GM19328 (cell line): ENCODE results near the gene ANO4.
"Not testable (repeated sequence)": the region's sequence is repeated elsewhere in the genome, so short reads cannot be mapped to it uniquely, and the experiment has no call there.

Experiments used
- ATAC-seq: cut with Tn5 transposase; IDR thresholded peaks from one replicate; pipeline ENCODE4 v1.9.1; 2021; ENCODE audit warnings: mild to moderate bottlenecking, moderate library complexity; ENCODE audit not compliant: unreplicated experiment

ANO4 gene

DNA sequence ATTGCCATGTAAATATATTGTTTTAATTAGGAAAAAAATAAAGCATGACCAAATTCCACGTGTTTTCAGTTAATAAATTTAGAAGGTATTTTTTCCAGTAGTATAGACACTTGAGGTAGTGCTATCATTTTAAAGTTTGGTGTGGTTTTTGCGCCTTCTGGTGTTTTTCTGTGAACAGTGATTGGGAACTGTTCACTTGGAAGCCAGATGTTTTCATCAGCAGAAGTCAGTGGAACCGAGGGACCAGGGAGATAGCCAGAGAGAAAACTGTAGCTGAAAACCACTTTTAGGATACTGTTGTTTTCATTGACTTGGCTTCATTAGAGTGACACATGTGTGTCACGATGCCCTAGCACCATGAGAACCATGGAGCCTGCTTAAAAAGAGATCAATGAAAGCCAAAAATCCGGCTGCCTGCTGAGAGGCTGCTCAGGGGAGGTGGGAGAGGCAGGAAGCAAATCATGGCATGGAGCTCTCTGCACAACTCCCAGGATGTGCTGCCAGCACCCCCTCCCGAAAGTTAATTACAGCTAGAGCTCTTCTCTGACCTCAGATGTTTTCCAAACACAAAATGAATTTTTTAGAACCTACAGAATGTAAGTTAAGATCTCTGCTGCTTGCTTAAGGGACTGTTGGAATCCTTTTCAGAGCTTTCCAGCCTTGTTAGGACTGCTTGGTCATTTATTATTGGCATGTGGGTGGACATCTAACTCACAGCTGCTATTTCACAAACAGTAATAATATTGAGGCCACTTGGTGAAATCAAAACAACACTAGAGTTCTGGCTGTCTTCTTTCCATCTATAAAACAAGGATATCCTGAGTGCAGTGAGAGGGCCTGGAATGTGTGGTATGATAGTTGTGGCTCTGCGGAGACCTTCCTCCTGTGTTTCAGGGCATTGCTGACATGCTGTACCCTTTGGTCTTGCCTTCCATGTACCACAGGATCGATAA lies 192.3 kb downstream of the ANO4 start:
- ATAC-seq: no peak

- peak; percentile 91 for ATAC-seq
These were observed 193.3 kb downstream of the ANO4 start for GRCh38 chr12:100987552-100988521.

GRCh38 chr12:100989509-100989908 lies 194.9 kb downstream of the ANO4 start:
- ATAC-seq: not testable (repeated sequence)

GRCh38 chr12:100991102-100991501 lies 196.5 kb downstream of the ANO4 start:
- no peak for ATAC-seq

DNA sequence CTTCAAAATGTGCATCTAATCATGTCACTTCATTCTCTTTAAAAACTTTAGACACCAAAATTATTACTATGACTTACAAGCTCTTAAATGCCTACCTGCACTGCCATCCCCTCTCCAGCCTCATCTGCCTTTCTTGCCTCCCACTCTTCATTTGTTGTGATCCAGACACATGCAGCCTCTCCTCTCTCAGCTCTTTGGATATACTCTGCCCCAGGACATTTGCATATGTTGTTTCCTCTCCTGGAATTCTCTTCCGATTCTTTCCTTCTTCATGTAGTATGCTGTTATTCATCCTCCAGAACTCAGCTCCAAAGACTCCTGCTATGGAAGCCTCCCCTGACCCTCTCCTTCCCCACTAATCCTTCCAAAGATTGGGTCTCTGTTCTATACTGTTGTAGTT lies 197.6 kb downstream of the ANO4 start:
- no peak for ATAC-seq

DNA sequence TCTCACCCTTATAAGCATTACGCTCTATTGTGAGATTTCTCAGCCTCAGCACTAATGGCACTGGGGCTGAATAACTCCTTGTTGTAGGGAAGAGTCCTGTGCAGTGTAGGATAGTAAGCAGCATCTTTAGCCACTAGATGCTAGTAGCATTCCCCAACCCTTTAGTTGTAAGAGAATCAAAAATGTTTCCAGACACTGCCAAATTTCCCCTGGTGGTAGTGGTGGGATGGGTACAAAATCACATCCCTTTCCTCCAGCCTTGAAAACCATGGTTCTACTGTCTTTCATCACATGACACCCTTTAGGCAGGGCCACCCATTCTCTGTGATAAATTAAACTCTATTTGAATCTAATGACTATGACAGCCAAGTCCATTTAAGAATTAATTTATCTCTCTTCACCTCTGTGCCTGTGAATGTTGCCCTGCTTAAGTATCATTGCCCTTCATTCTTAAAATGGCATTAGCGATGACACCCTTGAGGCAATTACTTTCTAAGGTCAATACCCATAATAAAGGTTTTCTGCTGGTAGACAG lies 199.4 kb downstream of the ANO4 start:
- ATAC-seq: no peak

GRCh38 chr12:100995201-100995600 lies 200.6 kb downstream of the ANO4 start:
- ATAC-seq: peak; percentile 68

GRCh38 chr12:100995771-100996170 lies 201.2 kb downstream of the ANO4 start:
- ATAC-seq: peak; percentile 65

DNA sequence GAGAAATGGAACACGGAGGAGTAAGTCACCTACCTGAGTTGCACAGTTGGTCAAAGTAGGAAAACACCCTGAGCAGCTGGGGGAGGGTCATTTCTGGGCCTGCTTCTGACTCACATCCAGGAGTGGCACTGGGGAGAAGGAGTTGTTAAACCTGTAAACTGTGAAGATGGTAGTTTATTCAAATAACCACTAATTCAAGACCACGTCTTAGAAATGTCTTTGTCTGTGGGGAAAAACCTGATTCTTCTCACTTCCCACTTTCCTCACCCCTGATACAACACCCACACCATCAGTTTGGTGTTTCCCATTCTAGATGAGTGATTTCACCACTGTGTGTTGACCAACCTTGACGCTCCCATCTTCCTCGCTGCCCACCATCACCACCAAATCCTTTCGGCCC lies 207.1 kb downstream of the ANO4 start:
- ATAC-seq: peak; percentile 69

DNA sequence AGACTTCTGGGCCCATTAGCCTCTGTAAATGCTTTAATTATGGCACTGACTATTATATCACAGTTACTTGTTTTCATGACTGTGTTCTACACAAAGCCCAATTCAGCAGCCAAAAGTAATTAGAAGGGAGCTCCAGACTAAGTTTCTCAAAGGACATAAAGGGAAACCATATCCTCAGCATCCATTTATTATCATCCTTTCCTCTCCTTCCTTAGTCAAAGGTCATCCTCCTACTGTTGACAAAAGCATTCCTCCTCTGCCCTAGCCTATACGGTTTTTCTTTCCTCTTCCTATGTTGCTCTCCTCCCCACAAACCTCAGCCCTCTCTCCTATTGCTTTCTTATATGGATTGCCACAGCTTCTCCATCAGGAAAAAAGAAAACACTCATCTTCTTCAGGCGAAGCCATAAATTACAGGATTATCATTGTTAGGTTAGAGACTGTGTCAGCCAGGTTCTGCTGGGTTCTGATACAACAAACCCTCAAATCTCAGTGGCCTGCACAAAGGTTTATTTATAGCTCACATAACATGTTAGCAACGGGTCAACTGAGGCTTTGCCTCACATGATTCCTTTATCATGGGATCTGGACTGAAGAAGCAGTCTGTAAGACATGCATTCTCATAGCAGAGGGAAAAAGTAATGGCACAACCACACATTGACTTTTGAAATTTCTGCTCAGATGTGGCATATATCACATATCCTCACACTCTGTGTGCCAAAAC lies 208.3 kb downstream of the ANO4 start:
- no peak for ATAC-seq

- ATAC-seq: no peak
These were observed 210.3 kb downstream of the ANO4 start for GRCh38 chr12:101004898-101005297.

GRCh38 chr12:101009274-101009673 lies 214.7 kb downstream of the ANO4 start:
- ATAC-seq: no peak

GRCh38 chr12:101010896-101011295 lies 216.3 kb downstream of the ANO4 start:
- ATAC-seq: no peak

DNA sequence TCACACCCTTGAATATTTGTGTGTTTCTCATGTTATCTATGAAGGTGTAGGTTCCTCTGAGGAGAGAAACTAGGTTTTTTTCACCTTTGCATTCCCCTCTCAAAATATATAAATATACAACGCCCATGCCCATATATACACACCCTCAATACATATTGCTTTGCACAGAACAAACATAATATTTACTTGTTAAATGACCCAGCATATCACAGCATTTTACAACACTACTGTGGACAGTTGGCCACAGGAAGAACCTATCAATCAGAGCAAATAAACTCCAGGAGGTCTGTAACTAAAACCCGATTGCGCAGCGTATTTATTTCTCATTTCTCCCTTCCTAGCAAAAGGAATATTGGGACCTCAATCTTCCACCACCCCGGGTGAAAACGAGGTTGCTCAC lies 219.4 kb downstream of the ANO4 start:
- no peak for ATAC-seq

DNA sequence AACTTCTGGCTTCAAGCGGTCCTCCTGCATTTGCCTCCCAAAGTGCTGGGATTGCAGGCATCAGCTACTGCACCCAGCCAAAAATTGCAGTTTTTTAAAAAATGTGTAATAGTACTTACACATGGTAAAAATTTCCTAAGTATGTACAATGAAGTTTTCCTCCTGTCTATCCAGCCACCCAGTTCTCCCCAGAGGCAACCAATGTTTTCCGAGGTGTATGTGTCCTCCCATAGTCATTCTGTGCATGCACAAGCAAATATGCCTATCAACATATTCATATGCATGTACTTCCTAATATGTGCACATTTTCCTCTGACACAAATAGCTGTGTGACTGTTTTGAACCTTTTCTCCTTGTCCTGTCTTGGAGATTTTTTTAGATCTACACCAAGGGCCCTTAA lies 220.5 kb downstream of the ANO4 start:
- ATAC-seq: no peak

GRCh38 chr12:101018540-101018939 lies 224.0 kb downstream of the ANO4 start:
- no peak for ATAC-seq

DNA sequence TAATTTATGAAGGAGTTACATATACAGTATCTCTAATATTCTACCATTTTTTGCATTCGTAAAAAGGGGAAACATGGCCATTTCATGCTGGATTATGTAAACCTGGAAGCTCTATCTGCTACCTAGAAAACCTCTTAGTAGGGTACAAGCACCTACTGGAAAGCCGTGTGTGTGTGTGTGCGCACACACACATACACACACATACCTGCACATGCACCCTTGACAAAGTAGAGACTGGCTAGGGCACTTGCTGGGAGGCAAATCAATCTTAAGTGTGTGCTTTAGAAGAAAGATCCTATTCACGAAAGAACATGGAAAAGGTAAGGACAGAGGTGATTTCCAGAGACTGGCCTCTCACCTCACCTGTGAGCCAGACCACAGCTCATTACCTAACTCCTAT lies 224.6 kb downstream of the ANO4 start:
- ATAC-seq: no peak

- no peak for ATAC-seq
These were observed 225.1 kb downstream of the ANO4 start for GRCh38 chr12:101019667-101020066.

DNA sequence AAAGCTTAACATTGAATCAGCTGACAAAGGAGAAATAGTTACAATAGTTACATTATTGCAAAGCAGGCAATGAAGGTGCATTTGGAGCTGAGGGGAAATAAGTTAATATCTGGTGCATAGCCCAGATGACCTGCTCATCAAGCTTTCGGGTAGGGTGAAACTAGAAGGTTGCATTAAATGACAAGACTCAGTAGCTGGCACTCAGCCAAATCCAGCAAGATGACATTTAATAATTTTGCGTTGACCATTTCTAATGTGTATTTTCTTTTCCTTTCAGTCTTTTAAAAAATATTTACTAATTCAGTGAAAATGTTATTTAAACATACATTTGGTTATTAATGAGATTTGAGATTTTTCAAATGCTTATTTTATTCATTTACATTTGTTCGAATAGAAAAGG lies 226.9 kb downstream of the ANO4 start:
- no peak for ATAC-seq

DNA sequence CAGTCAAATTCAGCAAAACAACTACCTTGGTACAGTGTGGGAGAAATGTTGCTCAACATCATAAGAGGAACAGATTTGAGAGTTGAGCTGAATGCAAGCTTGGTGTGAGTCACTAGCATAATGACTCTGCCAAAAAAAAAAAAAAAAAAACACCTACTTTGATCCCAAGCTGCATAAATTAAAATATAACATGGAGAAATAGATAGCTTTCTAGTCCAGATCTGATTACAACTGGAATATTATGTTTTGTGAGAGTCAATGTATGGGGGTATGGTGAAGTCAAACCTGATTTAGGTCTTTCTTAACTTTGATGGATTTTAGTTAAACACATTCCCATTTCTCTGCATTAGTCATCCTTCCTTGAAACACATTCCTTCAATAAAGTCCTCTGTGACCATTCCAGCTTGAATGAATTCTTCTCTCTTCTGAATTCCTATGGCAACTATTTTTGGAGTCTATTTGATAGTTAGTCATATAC lies 227.4 kb downstream of the ANO4 start:
- no peak for ATAC-seq
